ENCODE data around the gene ITFG1.

DNA sequence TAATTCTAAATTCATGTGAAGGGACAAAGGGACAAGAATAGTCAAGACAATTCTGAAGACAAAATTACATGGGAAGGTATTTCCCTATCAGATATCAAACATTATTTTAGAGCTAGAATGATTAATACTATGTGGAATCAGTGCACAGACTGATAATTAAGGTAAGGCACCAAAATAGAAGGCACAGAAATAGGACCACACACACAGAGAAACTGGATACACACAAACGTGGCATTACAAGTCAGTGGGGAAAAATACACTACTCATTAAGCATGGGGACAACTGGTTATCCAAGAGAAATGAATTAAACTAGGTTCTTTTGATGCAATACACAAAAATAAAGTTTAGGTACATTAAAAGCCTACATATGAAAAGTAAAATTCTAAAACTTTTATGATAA lies 184.3 kb downstream of the ITFG1 start:
- no peak for TF ChIP-seq CTCF (IDR thresholded peaks at IDR 0.05; ENCODE audit: low read depth, low read length, poor library complexity, severe bottlenecking)
- no peak for TF ChIP-seq EZH2phosphoT487 (IDR thresholded peaks at IDR 0.05; ENCODE audit: borderline replicate concordance, low read length)
